Measurements from ENCODE around the gene FBXO21. TPM values are rescaled to one million over a fixed set of nuclear protein-coding genes. Genes with fewer than 3 reads are reported as not detected.

FBXO21 gene
- total RNA-seq, 5 donors from 2014 or later (not counting 1 experiment from before 2014, with no cell fraction given), result 47.7 to 58.1 (median 54.2) TPM

DNA sequence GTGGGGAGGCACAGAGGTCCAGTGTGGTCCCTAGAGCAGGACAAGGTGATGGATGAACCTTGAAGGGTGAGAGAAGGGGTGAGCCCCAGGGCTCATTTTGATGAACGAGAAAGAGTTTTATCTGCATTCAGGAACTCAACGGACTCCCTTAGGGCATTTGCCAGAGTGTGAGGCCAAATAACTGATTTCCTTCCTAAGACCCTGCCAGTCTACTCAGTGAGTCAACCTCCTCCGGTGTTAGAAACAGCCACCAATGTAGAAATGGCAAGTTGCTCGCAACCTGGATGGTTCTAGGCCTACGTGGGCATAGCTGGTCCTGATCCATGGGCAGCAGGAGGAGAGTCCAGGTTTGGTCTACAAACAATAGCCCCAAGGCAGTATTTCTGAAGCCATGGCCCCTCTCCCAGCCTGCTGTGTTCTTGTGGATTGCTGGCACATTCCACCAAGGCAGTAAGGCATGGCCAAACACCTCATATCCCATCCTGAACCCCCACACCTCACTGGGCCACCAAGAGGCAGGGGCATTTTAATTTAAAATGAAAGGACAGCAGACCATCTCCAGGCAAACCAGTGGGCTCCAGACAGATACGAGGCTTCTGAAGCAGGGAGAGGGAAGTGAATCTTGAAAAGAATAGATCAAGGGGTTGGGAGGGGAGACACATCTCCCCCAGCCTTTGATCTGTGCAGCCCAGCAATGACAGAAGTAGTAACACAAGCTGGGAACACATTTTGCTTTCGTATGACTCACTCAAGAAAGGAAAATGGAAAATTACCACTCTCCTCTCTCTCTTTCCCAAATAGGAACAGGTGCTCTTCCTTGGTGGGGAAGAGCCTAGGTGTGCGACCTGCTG, 65.6 kb downstream of the FBXO21 start:
- no peaks in the 10 kb centered on the region for H3K27me3 Mint-ChIP-seq
- 70% methylated on average over 7 of the region's 8 CpGs for WGBS (ENCODE audit: insufficient coverage)
- peaks cover 0 to 3% of the 10 kb centered on the region in 2 experiments for H3K4me1 ChIP-seq (ENCODE audit: control insufficient read depth in 1 of 2, extremely low read depth in 1 of 2, insufficient read depth in 2 of 2, low read length in 2 of 2)
- no peaks in the 10 kb centered on the region for H3K9me3 Mint-ChIP-seq
- no peaks in the 10 kb centered on the region for H3K36me3 Mint-ChIP-seq
- no peak overlapping the region for H3K27ac ChIP-seq (ENCODE audit: low read length)
- ATAC-seq (replicated peaks in 1 of 4) (no peak), DNase-seq (no peak)
- ChIA-PET CTCF (no interaction called here), POLR2A (no interaction called here)
- no peaks in the 10 kb centered on the region for H3K9me3 ChIP-seq
- no peaks in the 10 kb centered on the region for H3K4me1 Mint-ChIP-seq
- H3K27ac Mint-ChIP-seq, result no peak overlapping the region
- no peaks in the 10 kb centered on the region for H3K36me3 ChIP-seq (ENCODE audit: control insufficient read depth in 2 of 2, extremely low read depth in 1 of 2, insufficient read depth in 1 of 2, low read length in 1 of 2)
- H3K4me3 Mint-ChIP-seq, result no peak overlapping the region
- peaks cover 0 to 8% of the 10 kb centered on the region in 2 experiments for H3K27me3 ChIP-seq (replicated peaks in 1 of 2; ENCODE audit: control insufficient read depth in 2 of 2, extremely low read depth in 1 of 2, insufficient read depth in 2 of 2, low read length in 1 of 2)
- no peak overlapping the region for H3K4me3 ChIP-seq (ENCODE audit: control insufficient read depth in 1 of 2, extremely low read depth in 1 of 2, low read length in 1 of 2)

GRCh38 chr12:117121441-117121840, 68.8 kb downstream of the FBXO21 start:
- H3K4me3 ChIP-seq (ENCODE audit: control insufficient read depth in 1 of 2, extremely low read depth in 1 of 2, low read length in 1 of 2), result no peak overlapping the region
- POLR2A ChIA-PET, result no interaction called here
- CTCF ChIA-PET, result interaction anchor here (0.6 to 1.0 kb wide), 4 partner anchors 11 to 100 kb away, joined by 3 read pairs; no protein-coding TSS in a partner anchor
- Mint-ChIP-seq H3K9me3 (no peaks in the 10 kb centered on the region), H3K27ac (no peak overlapping the region), H3K4me1 (no peaks in the 10 kb centered on the region), H3K36me3 (no peaks in the 10 kb centered on the region), H3K4me3 (no peak overlapping the region), H3K27me3 (no peaks in the 10 kb centered on the region)
- no peaks in the 10 kb centered on the region for H3K9me3 ChIP-seq
- 75% methylated on average over 3 of the region's 3 CpGs for WGBS (ENCODE audit: insufficient coverage)
- no peaks in the 10 kb centered on the region for H3K36me3 ChIP-seq (ENCODE audit: control insufficient read depth in 2 of 2, extremely low read depth in 1 of 2, insufficient read depth in 1 of 2, low read length in 1 of 2)
- peaks cover 0 to 9% of the 10 kb centered on the region in 2 experiments for H3K27me3 ChIP-seq (replicated peaks in 1 of 2; ENCODE audit: control insufficient read depth in 2 of 2, extremely low read depth in 1 of 2, insufficient read depth in 2 of 2, low read length in 1 of 2)
- no peak overlapping the region for H3K27ac ChIP-seq (ENCODE audit: low read length)
- DNase-seq (no peak), ATAC-seq (replicated peaks in 1 of 4) (no peak)
- H3K4me1 ChIP-seq (ENCODE audit: control insufficient read depth in 1 of 2, extremely low read depth in 1 of 2, insufficient read depth in 2 of 2, low read length in 2 of 2), result peaks cover 0 to 5% of the 10 kb centered on the region in 2 experiments

GRCh38 chr12:117120787-117121186, 69.5 kb downstream of the FBXO21 start:
- Mint-ChIP-seq H3K4me3 (no peak overlapping the region), H3K27me3 (no peaks in the 10 kb centered on the region), H3K27ac (no peak overlapping the region), H3K36me3 (no peaks in the 10 kb centered on the region), H3K4me1 (no peaks in the 10 kb centered on the region), H3K9me3 (no peaks in the 10 kb centered on the region)
- CTCF ChIA-PET, result interaction anchor here (0.6 to 2.1 kb wide), 11 partner anchors 10 to 417 kb away, joined by 3 to 17 read pairs (median 4); no protein-coding TSS in a partner anchor
- DNase-seq, result no peak
- Histone ChIP-seq H3K27ac (ENCODE audit: low read length) (no peak overlapping the region), H3K4me1 (ENCODE audit: control insufficient read depth in 1 of 2, extremely low read depth in 1 of 2, insufficient read depth in 2 of 2, low read length in 2 of 2) (peaks cover 0 to 5% of the 10 kb centered on the region in 2 experiments), H3K27me3 (replicated peaks in 1 of 2; ENCODE audit: control insufficient read depth in 2 of 2, extremely low read depth in 1 of 2, insufficient read depth in 2 of 2, low read length in 1 of 2) (peaks cover 0 to 9% of the 10 kb centered on the region in 2 experiments), H3K9me3 (no peaks in the 10 kb centered on the region), H3K36me3 (ENCODE audit: control insufficient read depth in 2 of 2, extremely low read depth in 1 of 2, insufficient read depth in 1 of 2, low read length in 1 of 2) (no peaks in the 10 kb centered on the region), H3K4me3 (ENCODE audit: control insufficient read depth in 1 of 2, extremely low read depth in 1 of 2, low read length in 1 of 2) (no peak overlapping the region)
- no peak for ATAC-seq (replicated peaks in 1 of 4)
- 76% methylated on average over 7 of the region's 9 CpGs for WGBS (ENCODE audit: insufficient coverage)
- POLR2A ChIA-PET, result interaction anchor here in 1 of 2 donors (0.6 kb wide), 2 partner anchors 11 to 65 kb away, joined by 3 read pairs; no protein-coding TSS in a partner anchor

GRCh38 chr12:117119592-117120198, 70.6 kb downstream of the FBXO21 start:
- Mint-ChIP-seq H3K4me1 (no peaks in the 10 kb centered on the region), H3K4me3 (no peak overlapping the region), H3K27ac (no peak overlapping the region), H3K27me3 (no peaks in the 10 kb centered on the region), H3K9me3 (no peaks in the 10 kb centered on the region), H3K36me3 (no peaks in the 10 kb centered on the region)
- DNase-seq (peak in 11 of 35 experiments; percentile 8 to 59 (median 14)), ATAC-seq (replicated peaks in 1 of 4) (peak in 3 of 4 experiments; percentile 40 to 56 (median 45))
- POLR2A ChIA-PET, result no interaction called here
- 40% methylated on average over 5 of the region's 6 CpGs for WGBS (ENCODE audit: insufficient coverage)
- no peak overlapping the region for H3K4me3 ChIP-seq (ENCODE audit: control insufficient read depth in 1 of 2, extremely low read depth in 1 of 2, low read length in 1 of 2)
- CTCF ChIA-PET, result interaction anchor here (0.5 to 2.1 kb wide), 13 partner anchors 11 to 884 kb away, joined by 3 to 17 read pairs (median 3); no protein-coding TSS in a partner anchor
- H3K9me3 ChIP-seq, result no peaks in the 10 kb centered on the region
- no peaks in the 10 kb centered on the region for H3K36me3 ChIP-seq (ENCODE audit: control insufficient read depth in 2 of 2, extremely low read depth in 1 of 2, insufficient read depth in 1 of 2, low read length in 1 of 2)
- H3K27me3 ChIP-seq (replicated peaks in 1 of 2; ENCODE audit: control insufficient read depth in 2 of 2, extremely low read depth in 1 of 2, insufficient read depth in 2 of 2, low read length in 1 of 2), result peaks cover 0 to 9% of the 10 kb centered on the region in 2 experiments
- peaks cover 0 to 5% of the 10 kb centered on the region in 2 experiments for H3K4me1 ChIP-seq (ENCODE audit: control insufficient read depth in 1 of 2, extremely low read depth in 1 of 2, insufficient read depth in 2 of 2, low read length in 2 of 2)
- H3K27ac ChIP-seq (ENCODE audit: low read length), result no peak overlapping the region

- no peak for DNase-seq
- Mint-ChIP-seq H3K36me3 (no peaks in the 10 kb centered on the region), H3K27ac (no peak overlapping the region), H3K4me3 (no peak overlapping the region), H3K4me1 (no peaks in the 10 kb centered on the region), H3K27me3 (no peaks in the 10 kb centered on the region), H3K9me3 (no peaks in the 10 kb centered on the region)
- no peak overlapping the region for H3K27ac ChIP-seq (ENCODE audit: low read length)
- peaks cover 0 to 9% of the 10 kb centered on the region in 2 experiments for H3K27me3 ChIP-seq (replicated peaks in 1 of 2; ENCODE audit: control insufficient read depth in 2 of 2, extremely low read depth in 1 of 2, insufficient read depth in 2 of 2, low read length in 1 of 2)
- ChIA-PET CTCF (interaction anchor here (0.6 to 2.1 kb wide), 5 partner anchors 93 to 883 kb away, joined by 3 to 17 read pairs (median 3); no protein-coding TSS in a partner anchor), POLR2A (no interaction called here)
- H3K9me3 ChIP-seq, result no peaks in the 10 kb centered on the region
- ATAC-seq (replicated peaks in 1 of 4), result no peak
- 92% methylated on average over 13 of the region's 18 CpGs for WGBS (ENCODE audit: insufficient coverage)
- H3K4me1 ChIP-seq (ENCODE audit: control insufficient read depth in 1 of 2, extremely low read depth in 1 of 2, insufficient read depth in 2 of 2, low read length in 2 of 2), result peaks cover 0 to 5% of the 10 kb centered on the region in 2 experiments
- H3K4me3 ChIP-seq (ENCODE audit: control insufficient read depth in 1 of 2, extremely low read depth in 1 of 2, low read length in 1 of 2), result no peak overlapping the region
- H3K36me3 ChIP-seq (ENCODE audit: control insufficient read depth in 2 of 2, extremely low read depth in 1 of 2, insufficient read depth in 1 of 2, low read length in 1 of 2), result no peaks in the 10 kb centered on the region
Measured at GRCh38 chr12:117118838-117119591, 71.3 kb downstream of the FBXO21 start.

DNA sequence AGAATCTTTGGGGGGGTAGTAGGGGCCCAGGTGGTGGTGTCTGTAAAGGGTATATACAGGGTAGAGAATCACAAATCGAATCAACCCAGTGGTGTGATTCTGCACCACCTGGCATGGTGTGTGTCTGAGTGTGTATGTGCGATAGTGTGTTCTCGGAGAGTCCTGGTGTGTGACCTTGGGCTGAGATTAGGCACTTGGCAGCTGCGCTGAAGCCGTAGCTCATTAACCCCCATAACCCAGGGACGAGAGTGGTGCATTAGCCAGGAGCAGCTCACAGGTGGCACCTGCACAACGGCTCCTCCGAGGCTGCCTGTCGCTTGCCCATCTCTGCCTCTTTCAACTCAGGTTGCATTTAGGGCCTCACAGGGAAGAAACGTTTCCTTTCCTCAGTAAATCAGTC, 75.5 kb downstream of the FBXO21 start:
- ATAC-seq (replicated peaks in 1 of 4), result no peak

More for the DNA sequence above, 75.5 kb downstream of the FBXO21 start:
- H3K36me3 ChIP-seq (ENCODE audit: control insufficient read depth in 2 of 2, extremely low read depth in 1 of 2, insufficient read depth in 1 of 2, low read length in 1 of 2), result no peaks in the 10 kb centered on the region
- no peaks in the 10 kb centered on the region for H3K9me3 Mint-ChIP-seq
- no peak for DNase-seq
- H3K4me1 ChIP-seq (ENCODE audit: control insufficient read depth in 1 of 2, extremely low read depth in 1 of 2, insufficient read depth in 2 of 2, low read length in 2 of 2), result peaks cover 0 to 3% of the 10 kb centered on the region in 2 experiments
- ChIA-PET CTCF (interaction anchor here in 1 of 2 donors (0.6 kb wide), 1 partner anchor 74 kb away, joined by 3 read pairs; no protein-coding TSS in a partner anchor), POLR2A (no interaction called here)
- no peak overlapping the region for H3K27ac Mint-ChIP-seq
- H3K4me3 ChIP-seq (ENCODE audit: control insufficient read depth in 1 of 2, extremely low read depth in 1 of 2, low read length in 1 of 2), result no peak overlapping the region
- no peaks in the 10 kb centered on the region for H3K36me3 Mint-ChIP-seq
- H3K4me3 Mint-ChIP-seq, result no peak overlapping the region
- H3K9me3 ChIP-seq, result no peaks in the 10 kb centered on the region
- peaks cover 0 to 9% of the 10 kb centered on the region in 2 experiments for H3K27me3 ChIP-seq (replicated peaks in 1 of 2; ENCODE audit: control insufficient read depth in 2 of 2, extremely low read depth in 1 of 2, insufficient read depth in 2 of 2, low read length in 1 of 2)
- 85% methylated on average over 4 of the region's 10 CpGs for WGBS (ENCODE audit: insufficient coverage)
- H3K4me1 Mint-ChIP-seq, result no peaks in the 10 kb centered on the region
- H3K27me3 Mint-ChIP-seq, result peaks cover 0 to 6% of the 10 kb centered on the region in 2 donors
- no peak overlapping the region for H3K27ac ChIP-seq (ENCODE audit: low read length)
